Esophagus muscularis mucosa (tissue), 4 donors: ENCODE results near the gene KLF15. TPM values are rescaled to one million over a fixed set of nuclear protein-coding genes. Genes with fewer than 3 reads are reported as not detected.

Experiments
- DNase-seq: peaks from one replicate; pipeline ENCODE4 v3.0.0-alpha.2; 2017; ENCODE audit errors: extremely low spot score
- H3K27ac ChIP-seq, 4 donors: fragments of 200-600 bp; sonication (generic); replicated peaks in 1 of 4; 1 replicate in 3 of 4; 2 replicates in 1 of 4; pipeline ENCODE4 v1.5.1; 2016 to 2019; ENCODE audit warnings: mild to moderate bottlenecking in 1 of 4
- H3K27me3 ChIP-seq, 4 donors: fragments of 200-600 bp; sonication (generic); one replicate each; pipeline versions ENCODE4 v1.5.1 to v1.6.0; 2016 to 2019
- H3K36me3 ChIP-seq, 4 donors: fragments of 200-600 bp; sonication (generic); one replicate each; pipeline ENCODE4 v1.5.1; 2016 to 2019
- H3K4me1 ChIP-seq, 4 donors: fragments of 200-600 bp; sonication (generic); one replicate each; pipeline ENCODE4 v1.5.1; 2016 to 2019
- H3K4me3 ChIP-seq, 4 donors: fragments of 200-600 bp; sonication (generic); 1 replicate in 2 of 4; 2 replicates in 2 of 4; pipeline ENCODE4 v1.5.1; 2016 to 2019; ENCODE audit warnings: mild to moderate bottlenecking in 4 of 4, moderate library complexity in 1 of 4
- H3K9me3 ChIP-seq, 4 donors: fragments of 200-600 bp; sonication (generic); 1 replicate in 3 of 4; 2 replicates in 1 of 4; pipeline ENCODE4 v1.5.1; 2016 to 2019
- CTCF ChIP-seq, 3 experiments: fragments of 200-600 bp in 2 of 3; fragments of 450-650 bp in 1 of 3; sonication (generic) in 2 of 3; IDR thresholded peaks; one replicate each; pipeline ENCODE4 v1.5.1; 2017 to 2019; ENCODE audit warnings: antibody characterized with exemption in 3 of 3, mild to moderate bottlenecking in 2 of 3, moderate library complexity in 1 of 3
- EP300 ChIP-seq: sonication (generic); formaldehyde crosslinking; IDR thresholded peaks from one replicate; pipeline ENCODE4 v1.6.1; 2017; ENCODE audit warnings: antibody characterized with exemption
- POLR2A ChIP-seq: fragments of 450-650 bp; IDR thresholded peaks from one replicate; pipeline ENCODE4 v1.6.1; 2017; ENCODE audit warnings: antibody characterized with exemption, moderate library complexity, mild to moderate bottlenecking, low read depth
- POLR2AphosphoS5 ChIP-seq, 2 donors: sonication (generic); formaldehyde crosslinking; IDR thresholded peaks; one replicate each; pipeline ENCODE4 v1.6.1; 2017; ENCODE audit warnings: antibody characterized with exemption in 2 of 2
- WGBS: methylation state at CpG from one replicate; pipeline ENCODE4 v1.1.5; 2018; 5-methylcytosine and 5-hydroxymethylcytosine counted together
- intact Hi-C: fragments of 100-400 bp; cut with DNase I; formaldehyde crosslinking; loops from one replicate; pipeline ENCODE4 v1.15.1; 2023
- total RNA-seq, 4 donors: library from RNA; depleted of rRNA; stranded (reverse); fragments of >200 nt; gene quantifications; one replicate each; pipeline versions ENCODE4 v1.1.0 to v1.2.1, GENCODE V29; 2016

Gene KLF15
- total RNA-seq, 4 donors from 2014 or later: 84.3 to 208 (median 93.6) TPM

GRCh38 chr3:126313166-126313565 lies 44.0 kb downstream of the KLF15 start:
- Histone ChIP-seq H3K36me3 (no peaks in the 10 kb centered on the region), H3K4me3 (no peak overlapping the region), H3K9me3 (peaks cover 0 to 7% (median 3%) of the 10 kb centered on the region in 4 donors), H3K27me3 (no peaks in the 10 kb centered on the region), H3K4me1 (no peaks in the 10 kb centered on the region), H3K27ac (no peak overlapping the region)
- TF ChIP-seq POLR2A: no peak
- 94% methylated on average over 6 of the region's 6 CpGs for WGBS
- intact Hi-C loops: no loop called here
- DNase-seq: peak; percentile 68

- no peaks in the 10 kb centered on the region for H3K36me3 ChIP-seq
- 98% methylated on average over 7 of the region's 7 CpGs for WGBS
- H3K27ac ChIP-seq: no peak overlapping the region
- TF ChIP-seq EP300 (no peak), CTCF (IDR thresholded peaks at IDR 0.05) (no peak), POLR2A (no peak), POLR2AphosphoS5 (IDR thresholded peaks at IDR 0.05) (no peak)
- intact Hi-C loops: no loop called here
- peak; percentile 78 for DNase-seq
- no peaks in the 10 kb centered on the region for H3K4me1 ChIP-seq
- peaks cover 0 to 7% (median 3%) of the 10 kb centered on the region in 4 donors for H3K9me3 ChIP-seq
- no peaks in the 10 kb centered on the region for H3K27me3 ChIP-seq
- no peak overlapping the region for H3K4me3 ChIP-seq
Observed at GRCh38 chr3:126312341-126312740, 44.9 kb downstream of the KLF15 start.

- no peaks in the 10 kb centered on the region for H3K27me3 ChIP-seq
- WGBS: 86% methylated on average over 7 of the region's 7 CpGs
- no peaks in the 10 kb centered on the region for H3K36me3 ChIP-seq
- no peaks in the 10 kb centered on the region for H3K4me1 ChIP-seq
- DNase-seq: peak; percentile 81
- no peak overlapping the region for H3K4me3 ChIP-seq
- intact Hi-C loops: no loop called here
- no peak overlapping the region for H3K27ac ChIP-seq
- no peak for TF ChIP-seq EP300
- no peak for TF ChIP-seq POLR2AphosphoS5 (IDR thresholded peaks at IDR 0.05)
- TF ChIP-seq POLR2A: no peak
- TF ChIP-seq CTCF (IDR thresholded peaks at IDR 0.05): no peak
- peaks cover 0 to 7% (median 3%) of the 10 kb centered on the region in 4 donors for H3K9me3 ChIP-seq
Observed at GRCh38 chr3:126311338-126311978, 45.8 kb downstream of the KLF15 start.

GRCh38 chr3:126310816-126311215 lies 46.4 kb downstream of the KLF15 start:
- no peaks in the 10 kb centered on the region for H3K4me1 ChIP-seq
- H3K36me3 ChIP-seq: no peaks in the 10 kb centered on the region
- no peak overlapping the region for H3K27ac ChIP-seq
- H3K27me3 ChIP-seq: no peaks in the 10 kb centered on the region
- intact Hi-C loops: no loop called here
- WGBS: 77% methylated on average over 5 of the region's 5 CpGs
- peak; percentile 88 for DNase-seq
- TF ChIP-seq POLR2AphosphoS5 (IDR thresholded peaks at IDR 0.05) (no peak), CTCF (IDR thresholded peaks at IDR 0.05) (no peak), EP300 (no peak), POLR2A (no peak)
- H3K4me3 ChIP-seq: no peak overlapping the region
- H3K9me3 ChIP-seq: peaks cover 0 to 7% (median 3%) of the 10 kb centered on the region in 4 donors

GRCh38 chr3:126309861-126310655 lies 47.1 kb downstream of the KLF15 start:
- Histone ChIP-seq H3K27ac (no peak overlapping the region), H3K27me3 (no peaks in the 10 kb centered on the region), H3K4me3 (no peak overlapping the region), H3K36me3 (no peaks in the 10 kb centered on the region), H3K4me1 (no peaks in the 10 kb centered on the region), H3K9me3 (peaks cover 0 to 7% (median 3%) of the 10 kb centered on the region in 4 donors)
- intact Hi-C loops: loop anchor here (5.0 kb wide), 1 partner anchor 42 kb away; no protein-coding TSS in a partner anchor
- TF ChIP-seq CTCF (IDR thresholded peaks at IDR 0.05): no peak
- TF ChIP-seq EP300: no peak
- TF ChIP-seq POLR2A: no peak
- TF ChIP-seq POLR2AphosphoS5 (IDR thresholded peaks at IDR 0.05): no peak
- 91% methylated on average over 12 of the region's 12 CpGs for WGBS
- DNase-seq: peak; percentile 89
